DMS79 treated with DMSO at 0.1 percent for 48 hours (cell line): Measurements from ENCODE around the gene KCNQ5.

Source experiments
- DNase-seq: peaks from one replicate; lab custom pipeline; 2025; lab: John Stamatoyannopoulos, UW

The KCNQ5 gene

DNA sequence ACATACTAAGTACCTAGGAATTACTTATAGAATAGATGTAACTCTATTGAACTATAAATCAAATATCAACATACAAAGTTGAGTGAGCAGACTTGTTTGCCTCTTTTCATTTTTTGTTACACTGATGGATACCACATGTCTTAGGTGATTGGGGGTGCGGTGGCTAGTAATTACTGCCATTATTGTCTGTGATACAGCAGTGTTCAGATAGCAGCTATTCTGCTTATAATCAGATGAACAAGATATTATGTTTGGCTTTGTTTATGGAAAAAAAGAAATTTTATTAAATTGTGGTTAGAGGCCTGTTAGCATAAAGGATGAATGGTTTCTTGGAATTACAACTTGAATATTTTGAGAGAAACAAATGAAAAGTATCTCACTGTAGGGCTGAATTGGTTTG lies 55.9 kb downstream of the KCNQ5 start:
- DNase-seq: no peak

- DNase-seq: no peak
Measured at GRCh38 chr6:72683797-72684196, 61.9 kb downstream of the KCNQ5 start.

DNA sequence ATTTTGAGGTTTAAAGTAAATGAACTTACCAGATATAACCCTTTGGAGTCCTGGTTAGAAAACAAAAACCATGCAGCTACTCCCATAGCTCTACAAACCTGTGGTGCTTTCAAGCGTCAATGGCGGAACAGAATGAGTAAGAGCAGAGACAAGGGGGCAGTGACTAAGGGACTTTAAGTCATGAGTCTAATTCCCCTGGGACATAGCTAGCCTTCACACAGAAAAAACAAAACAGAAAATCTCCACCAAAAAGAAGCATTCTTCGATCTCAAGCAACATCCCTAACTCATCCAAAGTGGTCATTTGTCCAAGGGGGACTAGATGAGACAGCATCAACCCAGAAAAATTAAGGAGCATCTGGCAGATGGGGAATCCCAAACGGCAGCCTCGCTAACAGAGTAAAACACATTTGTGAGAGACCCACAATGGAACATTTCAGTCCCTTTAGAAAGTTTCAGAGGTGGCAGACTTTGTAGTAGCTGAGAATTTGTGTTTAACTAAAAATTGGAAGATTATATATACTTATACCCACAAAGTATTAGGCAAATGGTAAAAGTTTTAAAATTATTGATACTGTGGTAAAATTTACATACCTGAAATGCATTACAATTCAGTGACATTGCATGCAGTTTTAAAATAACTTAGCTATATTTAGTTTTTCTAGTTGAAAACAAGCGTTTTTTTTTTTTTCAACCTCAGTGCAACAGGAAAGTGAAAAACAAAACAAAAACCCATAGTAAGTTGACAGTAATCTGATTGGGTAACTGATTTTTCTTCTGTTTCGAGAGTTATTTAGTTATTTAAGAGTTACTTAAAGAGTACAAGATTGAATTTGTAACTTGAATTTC lies 67.5 kb downstream of the KCNQ5 start:
- no peak for DNase-seq

DNA sequence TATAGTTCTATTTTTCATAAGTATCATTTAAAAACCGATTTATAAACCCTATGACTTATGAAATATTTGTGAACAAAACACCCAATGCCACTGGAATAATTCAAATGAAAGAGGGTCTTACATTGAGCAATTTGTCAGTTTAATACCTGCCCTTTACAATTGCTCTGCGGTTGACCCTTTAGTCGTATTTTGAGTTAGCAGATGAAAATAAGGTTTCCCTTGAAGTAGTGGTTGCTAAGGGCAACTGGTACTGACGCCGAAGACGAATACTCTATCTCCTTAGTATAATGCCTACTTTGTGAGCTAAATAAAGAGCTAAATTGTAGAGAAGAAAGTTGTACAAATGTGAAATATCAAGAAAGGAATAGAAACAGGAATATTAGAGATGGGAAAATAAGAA lies 69.4 kb downstream of the KCNQ5 start:
- DNase-seq: no peak

DNA sequence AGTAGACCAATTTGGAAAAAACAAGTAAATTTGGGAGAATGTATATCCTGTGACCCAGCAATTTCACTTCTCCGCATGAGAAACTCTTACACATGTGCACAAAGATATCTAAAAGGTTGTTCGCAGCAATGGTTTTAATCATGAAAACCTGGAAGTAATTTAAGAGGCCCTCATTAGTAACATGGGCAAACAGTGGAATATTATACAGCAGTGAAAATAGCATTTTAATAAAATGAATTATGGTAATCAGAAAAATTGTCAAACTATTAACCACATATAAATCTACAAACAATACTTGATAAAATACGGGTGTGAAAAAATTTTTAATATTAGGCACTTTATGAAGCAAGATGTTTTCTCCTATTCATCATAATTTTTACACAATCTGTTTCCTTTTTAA lies 74.2 kb downstream of the KCNQ5 start:
- no peak for DNase-seq

DNA sequence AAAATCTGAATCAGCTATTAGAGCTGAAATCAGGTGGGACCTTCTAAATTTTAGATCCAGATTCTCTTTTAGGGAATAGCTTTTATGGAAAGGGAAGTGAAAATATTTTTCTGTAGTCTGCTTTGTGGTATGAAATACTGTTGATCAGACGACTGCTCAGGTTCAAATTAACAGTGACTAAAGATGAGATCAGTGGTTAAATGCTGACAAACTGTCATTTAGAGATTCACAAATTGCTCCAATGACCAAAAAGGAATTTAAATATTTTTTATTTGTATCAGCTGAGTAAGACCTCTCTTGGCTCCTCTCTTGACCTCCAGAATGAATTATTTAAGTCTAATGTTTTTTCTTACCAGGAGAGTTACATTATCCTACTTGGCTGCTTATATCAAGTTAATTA lies 77.3 kb downstream of the KCNQ5 start:
- no peak for DNase-seq

DNA sequence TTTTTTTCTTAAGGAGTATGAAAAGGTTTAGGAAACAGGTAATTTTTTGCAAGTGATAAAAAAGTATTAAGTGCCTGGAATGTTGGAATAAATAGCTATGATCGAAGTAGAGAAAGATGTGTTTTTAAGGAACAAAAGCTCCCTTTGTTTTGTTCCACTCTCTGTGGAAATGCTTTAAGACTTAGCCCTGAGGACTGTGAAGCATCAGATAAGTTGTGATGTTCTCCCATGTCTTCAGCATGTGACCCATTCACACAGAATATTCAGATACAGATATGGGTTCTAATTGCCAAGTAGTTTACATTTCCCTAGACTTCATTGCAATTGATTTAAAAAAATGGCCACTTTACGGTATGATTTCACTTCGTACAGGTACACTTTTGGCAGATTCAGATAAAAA lies 80.6 kb downstream of the KCNQ5 start:
- no peak for DNase-seq

- no peak for DNase-seq
Measured at GRCh38 chr6:72703093-72703492, 81.2 kb downstream of the KCNQ5 start.

DNA sequence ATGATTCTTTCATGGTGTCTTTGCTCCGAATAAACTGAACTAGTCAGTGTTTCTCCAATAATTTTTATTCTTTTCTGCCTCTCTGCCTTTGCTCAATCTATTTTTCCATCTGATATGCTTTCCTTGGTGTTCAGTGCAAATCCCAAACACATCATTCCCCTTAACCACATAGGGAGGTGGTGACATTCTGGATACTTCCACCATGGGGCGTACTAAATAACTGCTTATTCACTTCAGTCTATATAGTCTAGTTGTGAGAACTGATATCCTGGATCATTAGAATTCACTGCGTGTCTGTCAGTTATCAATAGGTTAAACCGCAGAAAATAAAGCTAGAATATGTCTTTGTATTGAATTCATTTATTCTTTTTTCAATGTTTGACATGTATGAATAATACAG lies 83.1 kb downstream of the KCNQ5 start:
- DNase-seq: no peak

DNA sequence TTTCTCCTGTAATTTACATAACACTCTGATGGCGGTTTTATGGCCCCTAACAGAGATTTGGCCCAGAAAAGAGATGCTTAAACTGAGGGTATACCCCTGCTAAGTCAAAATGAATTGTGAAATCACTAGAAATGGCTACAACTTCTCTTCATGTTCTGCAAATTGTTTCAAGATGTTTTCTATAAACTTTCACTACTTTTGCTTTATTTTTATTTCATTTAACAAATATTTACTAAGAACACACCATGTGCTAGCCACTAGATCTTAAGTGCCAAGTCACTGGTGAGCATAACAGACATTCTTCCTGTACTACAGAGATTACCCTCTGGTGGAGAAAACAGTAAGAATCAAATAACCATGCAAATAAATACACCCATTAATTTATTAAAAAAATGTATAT lies 87.6 kb downstream of the KCNQ5 start:
- no peak for DNase-seq

GRCh38 chr6:72711731-72712130 lies 89.9 kb downstream of the KCNQ5 start:
- no peak for DNase-seq

GRCh38 chr6:72712910-72713309 lies 91.0 kb downstream of the KCNQ5 start:
- no peak for DNase-seq

GRCh38 chr6:72715119-72715518 lies 93.3 kb downstream of the KCNQ5 start:
- DNase-seq: no peak

DNA sequence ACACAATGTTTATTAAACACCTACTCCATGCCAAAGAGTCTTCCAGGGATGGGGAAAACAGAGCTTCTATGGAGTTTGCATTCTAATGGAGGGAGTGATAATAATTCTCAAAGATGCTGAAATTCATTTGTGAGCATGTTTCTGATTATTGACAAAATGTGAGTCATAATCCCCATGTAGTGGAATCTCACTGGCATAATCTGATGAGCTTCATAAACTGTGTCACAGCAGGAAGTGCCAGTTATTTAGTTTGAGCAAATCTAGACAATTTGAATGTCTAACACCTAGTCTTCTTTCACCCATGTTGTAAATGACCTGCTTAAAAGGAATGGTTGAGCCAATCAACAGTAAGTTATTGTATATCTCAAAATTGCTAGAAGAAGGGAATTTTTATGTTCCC lies 95.1 kb downstream of the KCNQ5 start:
- DNase-seq: no peak

GRCh38 chr6:72720464-72720863 lies 98.6 kb downstream of the KCNQ5 start:
- DNase-seq: no peak

DNA sequence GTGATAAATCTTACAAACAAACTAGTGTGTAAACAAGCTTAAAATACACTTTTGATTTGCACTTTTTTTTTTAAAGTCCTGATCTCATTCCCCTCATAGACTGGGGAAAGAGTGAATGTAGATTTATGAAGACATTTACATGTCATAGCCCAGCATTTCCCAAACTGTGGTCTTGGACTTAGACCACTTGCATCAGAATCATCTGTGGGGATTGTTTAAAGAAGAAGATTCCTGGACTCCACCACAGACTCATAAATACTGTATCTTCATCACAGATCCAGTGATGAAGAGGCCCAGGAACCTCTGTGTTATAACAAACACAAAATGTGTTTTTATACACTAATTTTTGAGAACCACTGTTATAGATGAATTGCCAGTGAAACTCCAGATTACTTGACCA lies 99.5 kb downstream of the KCNQ5 start:
- no peak for DNase-seq

GRCh38 chr6:72724545-72724944 lies 102.7 kb downstream of the KCNQ5 start:
- no peak for DNase-seq

DNA sequence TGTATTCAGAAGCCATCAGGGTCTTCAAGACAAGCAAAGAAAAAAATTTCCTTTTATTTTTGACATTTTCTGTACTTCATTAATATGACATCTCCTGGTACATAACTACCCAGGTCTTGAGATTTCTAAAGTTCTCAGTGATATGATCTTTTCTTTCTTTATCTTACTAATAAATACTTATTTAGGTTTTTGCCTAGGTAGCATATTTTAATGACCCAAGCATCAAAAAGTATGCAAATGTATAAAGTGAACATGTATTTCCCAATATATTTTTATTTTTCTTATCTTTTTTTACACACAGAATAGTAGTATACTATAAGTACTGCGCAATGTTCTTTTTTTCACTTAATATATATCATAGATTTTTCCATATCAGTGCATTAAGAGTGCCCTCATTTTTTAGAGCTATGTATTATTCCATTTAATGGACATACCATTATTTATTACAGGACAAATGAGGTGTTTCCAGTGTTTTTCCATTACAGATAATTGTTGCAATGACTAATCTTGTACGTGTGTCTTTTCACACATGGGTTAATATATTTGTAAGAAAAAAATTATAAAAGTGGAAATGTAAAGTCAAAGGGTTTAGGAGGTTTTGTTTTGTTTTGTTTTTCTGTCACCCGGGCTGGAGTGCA lies 107.0 kb downstream of the KCNQ5 start:
- no peak for DNase-seq

GRCh38 chr6:72733045-72733444 lies 111.2 kb downstream of the KCNQ5 start:
- DNase-seq: no peak

DNA sequence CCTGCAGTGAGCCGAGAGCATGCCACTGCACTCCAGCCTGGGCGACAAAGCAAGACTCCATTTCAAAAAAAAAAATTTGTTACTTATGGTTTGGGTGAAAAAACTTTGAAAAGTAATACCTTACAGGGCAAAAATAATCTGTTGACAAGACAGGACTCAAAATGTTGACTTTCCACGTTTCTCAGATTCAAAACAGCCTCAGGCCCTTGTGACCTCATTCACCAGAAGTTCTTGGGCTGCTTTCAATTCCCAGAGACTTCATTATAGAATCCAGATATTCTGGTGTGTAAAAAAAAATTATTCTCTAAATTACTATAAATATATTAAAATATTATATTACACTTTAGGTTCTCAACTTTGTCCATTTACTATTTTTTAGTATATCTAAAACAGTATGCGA lies 116.2 kb downstream of the KCNQ5 start:
- no peak for DNase-seq

DNA sequence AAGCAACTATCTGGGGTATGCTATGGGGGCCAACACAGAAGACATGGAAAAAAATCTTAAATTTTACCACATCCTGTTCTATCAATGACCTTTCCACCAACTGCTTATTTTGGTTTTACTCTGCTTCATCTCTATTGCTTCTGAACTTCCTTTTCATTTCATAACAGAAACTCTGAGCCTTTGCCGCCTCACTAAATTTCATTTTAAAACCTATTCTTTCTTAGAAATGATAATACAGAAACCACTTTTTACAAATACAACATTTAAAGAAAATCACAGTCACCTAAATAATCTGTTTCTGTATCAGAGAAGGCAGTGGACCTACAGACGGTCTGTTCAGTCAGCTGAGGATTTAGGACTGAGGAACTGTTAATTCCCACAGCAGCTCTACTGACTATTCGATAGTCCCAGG lies 117.5 kb downstream of the KCNQ5 start:
- DNase-seq: no peak

GRCh38 chr6:72740135-72740534 lies 118.3 kb downstream of the KCNQ5 start:
- no peak for DNase-seq

DNA sequence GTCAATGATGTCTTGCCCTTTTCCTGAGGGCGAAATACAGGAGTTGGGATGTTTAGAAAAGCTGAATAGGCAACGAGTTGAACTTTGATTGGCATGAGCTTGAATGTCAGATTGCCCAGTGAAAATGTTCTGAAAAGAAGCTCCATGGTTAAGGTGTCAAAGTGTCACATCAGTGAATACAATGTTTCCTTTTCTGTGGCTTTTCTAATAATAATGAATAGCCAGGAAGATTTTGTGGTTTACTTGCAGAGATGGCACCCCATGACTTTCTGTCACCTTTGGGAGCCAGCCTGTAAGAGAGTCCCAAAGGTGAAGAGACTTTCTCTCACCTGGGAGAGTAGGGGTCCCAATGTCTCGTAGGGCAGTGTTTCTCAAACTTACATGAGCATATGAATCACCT lies 119.2 kb downstream of the KCNQ5 start:
- DNase-seq: no peak
